Endodermal cell (in vitro differentiated cells): ENCODE data around the gene KCNK15. TPM values are rescaled to one million over a fixed set of nuclear protein-coding genes. Genes with fewer than 3 reads are reported as not detected.
A peak's percentile ranks its signal among the peaks of the same experiment; 100 is the strongest.

ENCODE experiments used
- DNase-seq: peaks from one replicate; pipeline ENCODE4 v3.0.0-alpha.2; 2017
- H3K27ac ChIP-seq: 2 replicates; pipeline ENCODE4 v1.5.1; 2013; ENCODE audit warnings: mild to moderate bottlenecking, low read depth, low read length, moderate library complexity
- H3K27me3 ChIP-seq: 2 replicates; pipeline ENCODE4 v1.6.1; 2013; ENCODE audit warnings: mild to moderate bottlenecking, low read length, moderate library complexity; ENCODE audit not compliant: insufficient read depth, control insufficient read depth, poor library complexity, severe bottlenecking
- H3K36me3 ChIP-seq: 2 replicates; pipeline ENCODE4 v1.7.0; 2013; ENCODE audit warnings: mild to moderate bottlenecking, low read length, moderate library complexity; ENCODE audit not compliant: control insufficient read depth, insufficient read depth
- H3K4me1 ChIP-seq: one replicate; pipeline ENCODE4 v1.7.0; 2013; ENCODE audit warnings: low read length; ENCODE audit not compliant: control insufficient read depth, insufficient read depth
- H3K4me3 ChIP-seq: 2 replicates; pipeline ENCODE4 v1.5.1; 2013; ENCODE audit warnings: mild to moderate bottlenecking, low read length, moderate library complexity
- H3K9ac ChIP-seq: 2 replicates; pipeline ENCODE4 v1.6.1; 2013; ENCODE audit warnings: mild to moderate bottlenecking, low read length, moderate library complexity; ENCODE audit not compliant: poor library complexity, severe bottlenecking; ENCODE audit errors: extremely low read depth
- H3K9me3 ChIP-seq: 2 replicates; pipeline ENCODE4 v1.6.1; 2013; ENCODE audit warnings: mild to moderate bottlenecking, low read length, moderate library complexity; ENCODE audit not compliant: control insufficient read depth
- H3K27ac Mint-ChIP-seq: 2 replicates; pipeline ENCODE4 v1.8.0; 2020; ENCODE audit warnings: mixed read lengths
- H3K27me3 Mint-ChIP-seq: 2 replicates; pipeline ENCODE4 v1.8.0; 2021; ENCODE audit warnings: mild to moderate bottlenecking, mixed read lengths; ENCODE audit not compliant: insufficient read depth
- H3K36me3 Mint-ChIP-seq: 2 replicates; pipeline ENCODE4 v1.8.0; 2020; ENCODE audit warnings: low read depth, mixed read lengths
- H3K4me1 Mint-ChIP-seq: 2 replicates; pipeline ENCODE4 v1.8.0; 2020; ENCODE audit warnings: mixed read lengths
- H3K4me3 Mint-ChIP-seq: 2 replicates; pipeline ENCODE4 v1.8.0; 2020; ENCODE audit warnings: mild to moderate bottlenecking, moderate library complexity, mixed read lengths
- H3K9me3 Mint-ChIP-seq: 2 replicates; pipeline ENCODE4 v1.8.0; 2020; ENCODE audit warnings: mild to moderate bottlenecking, mixed read lengths
- CTCF ChIP-seq: fragments of 200-600 bp; sonication (generic); conservative IDR thresholded peaks from 2 replicates; pipeline ENCODE4 v1.5.0; 2021; ENCODE audit warnings: antibody characterized with exemption, mild to moderate bottlenecking
- WGBS, 2 experiments: methylation state at CpG; one replicate each; pipeline versions ENCODE4 v1.1.5 to v1.1.7; 2013; ENCODE audit warnings: missing lambda C conversion rate in 2 of 2, mixed read lengths in 1 of 2; ENCODE audit not compliant: insufficient coverage in 1 of 2, insufficient read length in 1 of 2; 5-methylcytosine and 5-hydroxymethylcytosine counted together
- total RNA-seq, 2 donors: library from RNA; stranded (reverse); fragmentation: NEBNext Ultra II Directional in 1 of 2; extraction: Animal tissue kit (Norgen Biotek cat#: 25700) in 1 of 2; gene quantifications; 2 replicates in 1 of 2; 3 replicates in 1 of 2; pipeline ENCODE4 v1.2.1, GENCODE V29; 2021

KCNK15 gene
- total RNA-seq, 2 donors from 2014 or later = 0.15 to 0.22 TPM

- H3K27me3 ChIP-seq = peaks cover 14% of the 10 kb centered on the region
- no peak overlapping the region for H3K9ac ChIP-seq
- H3K36me3 Mint-ChIP-seq = no peaks in the 10 kb centered on the region
- 81 to 83% methylated on average over 5 to 7 of the region's 7 CpGs for WGBS, 2 experiments
- H3K4me3 ChIP-seq = no peak overlapping the region
- no peak for DNase-seq
- peaks cover 8% of the 10 kb centered on the region for H3K27me3 Mint-ChIP-seq
- no peak overlapping the region for H3K4me3 Mint-ChIP-seq
- TF ChIP-seq CTCF = no peak
- H3K9me3 Mint-ChIP-seq = no peaks in the 10 kb centered on the region
- H3K4me1 ChIP-seq = no peaks in the 10 kb centered on the region
- no peaks in the 10 kb centered on the region for H3K36me3 ChIP-seq
- H3K27ac Mint-ChIP-seq = no peak overlapping the region
- no peak overlapping the region for H3K27ac ChIP-seq
- peaks cover 10% of the 10 kb centered on the region for H3K4me1 Mint-ChIP-seq
- H3K9me3 ChIP-seq = no peaks in the 10 kb centered on the region
These were observed 47.1 kb downstream of the KCNK15 start for GRCh38 chr20:44792796-44793195.

GRCh38 chr20:44795836-44796235 lies 50.2 kb downstream of the KCNK15 start:
- no peak for TF ChIP-seq CTCF
- Histone ChIP-seq H3K27ac (no peak overlapping the region), H3K4me1 (no peaks in the 10 kb centered on the region), H3K36me3 (no peaks in the 10 kb centered on the region), H3K4me3 (no peak overlapping the region), H3K9me3 (no peaks in the 10 kb centered on the region), H3K27me3 (peaks cover 26% of the 10 kb centered on the region), H3K9ac (no peak overlapping the region)
- no peaks in the 10 kb centered on the region for H3K9me3 Mint-ChIP-seq
- peaks cover 18% of the 10 kb centered on the region for H3K27me3 Mint-ChIP-seq
- H3K27ac Mint-ChIP-seq = no peak overlapping the region
- WGBS, 2 experiments = 64% methylated on average over 4 of the region's 4 CpGs; no CpG with 5 or more reads in 1 of the 2 experiments
- H3K4me3 Mint-ChIP-seq = no peak overlapping the region
- no peaks in the 10 kb centered on the region for H3K36me3 Mint-ChIP-seq
- H3K4me1 Mint-ChIP-seq = peaks cover 10% of the 10 kb centered on the region
- no peak for DNase-seq

GRCh38 chr20:44796311-44796710 lies 50.6 kb downstream of the KCNK15 start:
- Histone ChIP-seq H3K4me1 (no peaks in the 10 kb centered on the region), H3K27me3 (peaks cover 26% of the 10 kb centered on the region), H3K9ac (no peak overlapping the region), H3K36me3 (no peaks in the 10 kb centered on the region), H3K4me3 (no peak overlapping the region), H3K27ac (no peak overlapping the region), H3K9me3 (no peaks in the 10 kb centered on the region)
- no peaks in the 10 kb centered on the region for H3K36me3 Mint-ChIP-seq
- no peak overlapping the region for H3K4me3 Mint-ChIP-seq
- peak; percentile 58 for DNase-seq
- TF ChIP-seq CTCF = no peak
- H3K9me3 Mint-ChIP-seq = no peaks in the 10 kb centered on the region
- no peak overlapping the region for H3K27ac Mint-ChIP-seq
- H3K27me3 Mint-ChIP-seq = peaks cover 18% of the 10 kb centered on the region
- peaks cover 10% of the 10 kb centered on the region for H3K4me1 Mint-ChIP-seq
